Heart left ventricle (tissue), 16 donors: ENCODE results near the gene PPM1K. TPM values are rescaled to one million over a fixed set of nuclear protein-coding genes. Genes with fewer than 3 reads are reported as not detected.

Experiments used
- ATAC-seq, 4 donors: fragments of 200-7000 bp; cut with Tn5 transposase; one replicate each; pipeline ENCODE4 v1.9.1; 2020 to 2022; ENCODE audit warnings: moderate library complexity in 4 of 4, mild to moderate bottlenecking in 3 of 4, moderate number of reproducible peaks in 1 of 4
- DNase-seq, 5 donors: peaks; one replicate each; pipeline ENCODE4 v3.0.0-alpha.2; 2020
- H3K27ac ChIP-seq, 12 donors: fragments of 200-600 bp; sonication (generic) in 4 of 12; one replicate each; pipeline versions ENCODE4 v1.5.0 to v1.8.0; 2016 to 2022; ENCODE audit warnings: mild to moderate bottlenecking in 2 of 12
- H3K27me3 ChIP-seq, 9 donors: fragments of 200-600 bp; sonication (generic) in 2 of 9; one replicate each; pipeline versions ENCODE4 v1.5.1 to v1.8.0; 2016 to 2022; ENCODE audit warnings: mild to moderate bottlenecking in 3 of 9
- H3K36me3 ChIP-seq, 9 donors: fragments of 200-600 bp; sonication (generic) in 2 of 9; one replicate each; pipeline versions ENCODE4 v1.5.0 to v1.8.0; 2018 to 2022; ENCODE audit warnings: mild to moderate bottlenecking in 2 of 9
- H3K4me1 ChIP-seq, 12 donors: fragments of 200-600 bp; sonication (generic) in 4 of 12; one replicate each; pipeline versions ENCODE4 v1.5.0 to v1.8.0; 2016 to 2022; ENCODE audit warnings: mild to moderate bottlenecking in 3 of 12
- H3K4me3 ChIP-seq, 12 donors: fragments of 200-600 bp; sonication (generic) in 4 of 12; one replicate each; pipeline versions ENCODE4 v1.5.0 to v1.8.0; 2017 to 2022; ENCODE audit warnings: mild to moderate bottlenecking in 9 of 12, moderate library complexity in 4 of 12
- H3K9me3 ChIP-seq, 12 donors: fragments of 200-600 bp; sonication (generic) in 4 of 12; one replicate each; pipeline versions ENCODE4 v1.5.0 to v1.8.0; 2016 to 2022; ENCODE audit warnings: mild to moderate bottlenecking in 1 of 12
- POLR2A ChIP-seq, 2 donors: fragments of 450-650 bp; IDR thresholded peaks; one replicate each; pipeline ENCODE4 v1.6.1; 2017; ENCODE audit warnings: antibody characterized with exemption in 2 of 2, mild to moderate bottlenecking in 2 of 2, moderate library complexity in 2 of 2
- WGBS, 4 donors: extraction: QIAGEN DNeasy Blood & Tissue Kit in 2 of 4; methylation state at CpG; one replicate each; pipeline versions ENCODE4 v1.1.5 to v1.1.7; 2013 to 2018; 5-methylcytosine and 5-hydroxymethylcytosine counted together
- intact Hi-C, 10 donors: fragments of 100-400 bp; cut with DNase I; formaldehyde crosslinking; loops; one replicate each; pipeline versions ENCODE4 v1.11.1 to v1.14.2; 2022
- polyA plus RNA-seq, 2 donors: library from polyadenylated mRNA; stranded (reverse); fragments of 200-250 nt; gene quantifications; one replicate each; pipeline ENCODE4 v1.2.3, GENCODE V29; 2013
- total RNA-seq, 9 donors: library from RNA; depleted of rRNA in 2 of 9; stranded (reverse); fragments of >200 nt in 2 of 9; fragmentation: NEBNext Ultra II Directional in 3 of 9; extraction: Animal tissue kit (Norgen Biotek cat#: 25700) in 3 of 9; gene quantifications; one replicate each; pipeline versions ENCODE4 v1.1.0 to v1.2.4, GENCODE V29; 2016 to 2023
- TF ChIP-seq, protein P1 (sequence below), 12 donors: fragments of 200-600 bp; sonication (generic) in 4 of 12; IDR thresholded peaks; one replicate each; pipeline versions ENCODE4 v1.5.0 to v1.8.0; 2018 to 2022; ENCODE audit warnings: antibody characterized with exemption in 12 of 12, mild to moderate bottlenecking in 5 of 12
- donor health status: ischemic (EF 13 %, LVEDD 7.1; RV severe dilation, severe dysfunction).
- donor health status: healthy with polysubstance abuse.
- donor health status: DM: no; HTN: yes; CAD: no.
- donor health status: DM: no; HTN: no; CAD: no.
- donor health status: ischemic (EF 25% LVEDD 6.9; RV normal size, moderate dysfunction).
- donor health status: ischemic (EF 25% LVEDD 5.7; RV mildly dilated, moderate dysfunction).
- donor health status: healthy.
- donor health status: DM: yes; HTN: yes; CAD: no.
- donor health status: ischemic (EF 35%, LVEDD 5.7; RV mildly dilated, moderate dysfunction).
- donor health status: nonischemic (EF 11% LVEDD 7.7; RV severe dilation, severe dysfunction).
- donor health status: DM: yes; HTN: yes; CAD: no.
- donor health status: PGD.
- donor health status: ischemic (EF 29% LVEDD 5.4; RV normal size, mild dysfunction).
- donor health status: nonischemic (EF 23%, LVEDD 6.1; RV moderate dilation, normal function).

PPM1K gene
- total and polyA plus RNA-seq, 11 donors: 72.8 to 332 (median 235) TPM

DNA sequence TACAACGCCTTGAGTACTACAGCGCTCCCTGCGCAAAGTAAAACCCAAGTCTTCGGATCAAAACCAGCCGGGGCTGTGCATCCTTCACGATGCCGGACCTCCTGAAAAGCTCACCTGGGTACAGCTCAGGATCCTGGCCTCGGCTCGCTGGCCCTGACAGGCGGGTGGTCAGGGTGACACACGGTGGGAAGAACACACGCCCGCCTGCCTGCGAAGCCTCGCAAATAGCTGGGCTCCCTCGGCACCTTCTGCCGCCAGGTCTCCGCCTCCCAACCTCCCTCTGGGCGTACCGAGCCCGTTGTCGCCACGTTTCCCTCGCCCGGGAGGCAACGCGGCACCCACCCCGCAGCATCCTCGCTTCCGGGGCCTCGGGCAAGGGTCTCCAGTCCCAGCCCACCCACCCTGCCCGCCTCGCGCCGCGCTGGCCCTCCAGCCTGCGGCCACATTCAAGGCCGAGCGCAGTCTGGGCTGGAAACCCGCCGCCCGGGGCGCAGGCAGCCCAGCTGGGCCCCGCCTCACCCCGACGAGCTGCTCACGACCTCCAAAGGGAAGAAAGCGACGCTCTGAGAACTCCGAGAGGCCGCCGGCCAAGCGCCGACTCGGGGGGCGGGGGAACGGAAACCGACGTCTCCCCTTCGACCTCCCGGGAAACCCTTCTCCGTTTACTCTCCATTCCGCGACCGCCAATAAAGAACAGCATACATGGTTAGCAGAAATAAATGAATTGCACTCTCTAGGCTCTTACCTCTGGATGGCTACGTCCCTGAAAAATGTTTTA is 511 bp downstream of the PPM1K start:
- intact Hi-C loops: loop anchor here (1.0 to 10.0 kb wide), 11 partner anchors 52 to 311 kb away; partner anchors contain the start of genes HERC6 (in 9 of the 10), HERC5 (in 6 of the 10) and HERC3 (in 1 of the 10)
- H3K36me3 ChIP-seq: no peaks in the 10 kb centered on the region
- H3K4me3 ChIP-seq: peak overlapping the region; percentile 61 to 98 (median 80)
- H3K9me3 ChIP-seq: no peaks in the 10 kb centered on the region
- peak overlapping the region; percentile 94 to 99 (median 96) for H3K27ac ChIP-seq
- H3K4me1 ChIP-seq: peaks cover 0 to 41% (median 12%) of the 10 kb centered on the region in 12 donors
- TF ChIP-seq, protein P1, sequence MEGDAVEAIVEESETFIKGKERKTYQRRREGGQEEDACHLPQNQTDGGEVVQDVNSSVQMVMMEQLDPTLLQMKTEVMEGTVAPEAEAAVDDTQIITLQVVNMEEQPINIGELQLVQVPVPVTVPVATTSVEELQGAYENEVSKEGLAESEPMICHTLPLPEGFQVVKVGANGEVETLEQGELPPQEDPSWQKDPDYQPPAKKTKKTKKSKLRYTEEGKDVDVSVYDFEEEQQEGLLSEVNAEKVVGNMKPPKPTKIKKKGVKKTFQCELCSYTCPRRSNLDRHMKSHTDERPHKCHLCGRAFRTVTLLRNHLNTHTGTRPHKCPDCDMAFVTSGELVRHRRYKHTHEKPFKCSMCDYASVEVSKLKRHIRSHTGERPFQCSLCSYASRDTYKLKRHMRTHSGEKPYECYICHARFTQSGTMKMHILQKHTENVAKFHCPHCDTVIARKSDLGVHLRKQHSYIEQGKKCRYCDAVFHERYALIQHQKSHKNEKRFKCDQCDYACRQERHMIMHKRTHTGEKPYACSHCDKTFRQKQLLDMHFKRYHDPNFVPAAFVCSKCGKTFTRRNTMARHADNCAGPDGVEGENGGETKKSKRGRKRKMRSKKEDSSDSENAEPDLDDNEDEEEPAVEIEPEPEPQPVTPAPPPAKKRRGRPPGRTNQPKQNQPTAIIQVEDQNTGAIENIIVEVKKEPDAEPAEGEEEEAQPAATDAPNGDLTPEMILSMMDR (IDR thresholded peaks at IDR 0.05): no peak
- TF ChIP-seq POLR2A (IDR thresholded peaks at IDR 0.05): peak in 1 of 2 donors; percentile 5
- WGBS, 4 donors: 0 to 2% (median 0%) methylated on average over 40 to 66 of the region's 66 CpGs
- ATAC-seq (peak in 3 of 4 donors; percentile 29 to 60 (median 46)), DNase-seq (peak; percentile 70 to 84 (median 72))
- no peaks in the 10 kb centered on the region for H3K27me3 ChIP-seq

DNA sequence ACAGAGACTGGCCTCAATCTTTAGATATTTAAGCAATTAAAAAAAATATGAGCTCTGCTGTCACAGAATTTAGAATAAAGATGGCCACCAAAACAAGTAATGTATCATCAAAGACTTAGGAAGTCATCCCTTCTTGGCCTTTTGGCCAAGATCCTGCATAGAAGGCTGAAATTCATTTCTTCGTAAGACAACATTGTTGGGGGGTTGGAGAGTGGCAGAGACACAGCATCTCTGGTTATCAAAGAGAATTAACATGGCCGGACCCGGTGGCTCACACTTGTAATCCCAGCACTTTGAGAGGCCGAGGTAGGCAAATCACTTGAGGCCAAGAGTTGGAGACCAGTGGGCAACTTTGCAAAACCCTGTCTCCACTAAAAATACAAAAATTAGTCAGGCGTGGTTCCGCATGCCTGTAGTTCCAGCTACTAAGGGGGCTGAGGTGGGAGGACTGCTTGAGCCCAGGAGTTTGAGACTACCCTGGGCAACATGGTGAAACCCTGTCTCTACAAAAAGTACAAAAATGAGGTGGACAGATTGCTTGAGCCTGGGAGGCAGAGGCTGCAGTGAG is 4.0 kb downstream of the PPM1K start:
- DNase-seq (no peak), ATAC-seq (no peak)
- Histone ChIP-seq H3K9me3 (no peaks in the 10 kb centered on the region), H3K27ac (peak overlapping the region in 4 of 12 donors; percentile 3 to 99 (median 96)), H3K4me3 (peak overlapping the region in 9 of 12 donors; percentile 2 to 90 (median 81)), H3K36me3 (peaks cover 0 to 30% (median 8%) of the 10 kb centered on the region in 9 donors), H3K4me1 (peaks cover 0 to 58% (median 26%) of the 10 kb centered on the region in 12 donors), H3K27me3 (no peaks in the 10 kb centered on the region)
- intact Hi-C loops: loop anchor here (5.0 to 10.0 kb wide), 8 partner anchors 48 to 314 kb away; partner anchors contain the start of genes HERC6 (in 8 of the 10), HERC5 (in 4 of the 10) and HERC3 (in 1 of the 10)
- TF ChIP-seq, protein P1 (IDR thresholded peaks at IDR 0.05): no peak
- TF ChIP-seq POLR2A (IDR thresholded peaks at IDR 0.05): no peak
- 56 to 94% (median 78%) methylated on average over 6 of the region's 6 CpGs for WGBS, 4 donors

DNA sequence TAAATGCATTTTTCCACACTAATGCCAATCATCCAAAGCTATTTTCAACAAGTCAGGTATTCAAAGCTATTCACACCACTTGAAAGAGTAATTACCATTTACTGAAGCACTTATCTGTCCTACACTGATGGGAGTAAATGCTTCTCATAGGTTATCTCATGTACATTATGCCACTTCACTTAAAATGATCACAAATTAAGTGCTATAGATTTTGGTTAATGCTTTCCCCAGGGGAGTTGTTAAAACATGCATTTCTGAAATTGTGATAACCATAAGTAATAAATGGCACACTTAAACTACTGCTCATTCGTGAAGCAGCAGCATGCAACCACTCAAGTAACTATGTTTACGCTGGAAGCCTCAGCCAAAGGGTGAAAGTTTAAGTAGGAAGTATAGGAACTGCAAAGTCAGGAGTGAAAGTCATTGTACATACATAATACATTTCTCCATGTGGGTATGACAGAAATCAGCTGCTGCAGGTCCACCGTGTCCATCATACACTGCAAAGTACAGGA is 6.6 kb downstream of the PPM1K start:
- Histone ChIP-seq H3K9me3 (no peaks in the 10 kb centered on the region), H3K27ac (peak overlapping the region in 4 of 12 donors; percentile 26 to 57 (median 52)), H3K4me1 (peaks cover 0 to 66% (median 26%) of the 10 kb centered on the region in 12 donors), H3K4me3 (peak overlapping the region in 3 of 12 donors; percentile 0 to 86 (median 2)), H3K27me3 (no peaks in the 10 kb centered on the region), H3K36me3 (peaks cover 0 to 55% (median 8%) of the 10 kb centered on the region in 9 donors)
- DNase-seq (no peak), ATAC-seq (no peak)
- 60 to 78% (median 70%) methylated on average over 3 of the region's 3 CpGs for WGBS, 4 donors
- intact Hi-C loops: loop anchor here in 1 of 10 donors (5.0 kb wide), 1 partner anchor 35 kb away; no protein-coding TSS in a partner anchor
- TF ChIP-seq POLR2A (IDR thresholded peaks at IDR 0.05): no peak
- TF ChIP-seq, protein P1 (IDR thresholded peaks at IDR 0.05): no peak
